ACC112 (cell line): ENCODE data around the gene UGT1A6.
"Not testable (repeated sequence)": the region's sequence is repeated elsewhere in the genome, so short reads cannot be mapped to it uniquely, and the experiment has no call there.

Experiments
- H2AFZ ChIP-seq: fragments of 200-600 bp; sonication (generic); one replicate; pipeline ENCODE4 v1.6.0; 2017; ENCODE audit warnings: antibody characterized with exemption, low read length; ENCODE audit not compliant: unreplicated experiment
- H3K27ac ChIP-seq: fragments of 200-600 bp; sonication (generic); 2 replicates; pipeline ENCODE4 v1.5.1; 2014; ENCODE audit warnings: low read depth, mild to moderate bottlenecking, antibody characterized with exemption, low read length, moderate library complexity
- H3K27me3 ChIP-seq: fragments of 200-600 bp; sonication (generic); 2 replicates; pipeline ENCODE4 v1.6.1; 2014; ENCODE audit warnings: mild to moderate bottlenecking, antibody characterized with exemption, low read length, moderate library complexity, mixed read lengths; ENCODE audit not compliant: insufficient read depth
- H3K36me3 ChIP-seq: fragments of 200-600 bp; sonication (generic); 2 replicates; pipeline ENCODE4 v1.6.1; 2016; ENCODE audit warnings: mild to moderate bottlenecking, antibody characterized with exemption, low read length, moderate library complexity, mixed read lengths; ENCODE audit not compliant: insufficient read depth
- H3K4me1 ChIP-seq: fragments of 200-600 bp; sonication (generic); one replicate; pipeline ENCODE4 v1.6.1; 2016; ENCODE audit warnings: low read length, mixed read lengths; ENCODE audit not compliant: insufficient read depth, unreplicated experiment, control insufficient read depth
- H3K4me3 ChIP-seq: fragments of 200-600 bp; sonication (generic); 2 replicates; pipeline ENCODE4 v1.5.1; 2014; ENCODE audit warnings: mild to moderate bottlenecking, low read depth, low read length
- H3K79me2 ChIP-seq: fragments of 200-600 bp; sonication (generic); one replicate; pipeline ENCODE4 v1.6.0; 2016; ENCODE audit warnings: low read length; ENCODE audit not compliant: control insufficient read depth, unreplicated experiment, insufficient read depth

The UGT1A6 gene

GRCh38 chr2:233750689-233751088 lies 58.0 kb downstream of the UGT1A6 start:
- H2AFZ ChIP-seq, H3K27ac ChIP-seq, H3K79me2 ChIP-seq, H3K4me3 ChIP-seq, H3K4me1 ChIP-seq, H3K36me3 ChIP-seq: not testable (repeated sequence)
- H3K27me3 ChIP-seq, result peaks cover 37% of the 10 kb centered on the region

DNA sequence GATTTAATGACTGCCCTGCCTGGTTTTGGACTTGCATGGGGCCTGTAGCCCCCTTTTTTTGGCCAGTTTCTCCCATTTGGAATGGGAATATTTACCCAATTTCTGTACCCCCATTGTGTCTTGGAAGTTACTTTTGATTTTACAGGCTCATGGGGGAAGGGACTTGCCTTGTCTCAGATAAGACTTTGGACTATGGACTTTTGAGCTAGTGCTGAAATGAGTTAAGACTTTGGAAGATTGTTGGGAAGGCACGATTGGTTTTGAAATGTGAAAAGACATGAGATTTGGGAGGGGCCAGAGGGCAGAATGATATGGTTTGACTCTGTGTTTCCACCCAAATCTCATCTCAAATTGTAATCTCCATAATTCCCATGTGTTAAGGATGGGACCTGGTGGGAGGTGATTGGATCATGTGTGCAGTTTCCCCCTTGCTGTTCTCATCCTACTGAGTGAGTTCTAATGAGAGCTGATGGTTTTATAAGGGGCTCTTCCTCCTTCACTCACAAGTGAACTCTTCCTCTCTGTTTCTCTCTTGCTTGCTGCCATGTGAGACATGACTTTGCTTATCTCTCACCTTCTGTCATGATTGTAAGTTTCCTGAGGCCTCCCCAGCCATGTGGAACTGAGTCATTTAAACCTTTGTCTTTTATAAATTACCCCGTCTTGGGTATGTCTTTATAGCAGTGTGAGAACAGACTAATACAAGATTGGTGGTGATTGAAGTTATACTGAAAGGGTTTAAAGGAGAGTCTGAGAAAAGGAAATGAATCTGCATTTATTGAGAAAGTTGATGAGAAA lies 58.7 kb downstream of the UGT1A6 start:
- H3K36me3 ChIP-seq, H3K27ac ChIP-seq: not testable (repeated sequence)
- H3K27me3 ChIP-seq, result peaks cover 30% of the 10 kb centered on the region

DNA sequence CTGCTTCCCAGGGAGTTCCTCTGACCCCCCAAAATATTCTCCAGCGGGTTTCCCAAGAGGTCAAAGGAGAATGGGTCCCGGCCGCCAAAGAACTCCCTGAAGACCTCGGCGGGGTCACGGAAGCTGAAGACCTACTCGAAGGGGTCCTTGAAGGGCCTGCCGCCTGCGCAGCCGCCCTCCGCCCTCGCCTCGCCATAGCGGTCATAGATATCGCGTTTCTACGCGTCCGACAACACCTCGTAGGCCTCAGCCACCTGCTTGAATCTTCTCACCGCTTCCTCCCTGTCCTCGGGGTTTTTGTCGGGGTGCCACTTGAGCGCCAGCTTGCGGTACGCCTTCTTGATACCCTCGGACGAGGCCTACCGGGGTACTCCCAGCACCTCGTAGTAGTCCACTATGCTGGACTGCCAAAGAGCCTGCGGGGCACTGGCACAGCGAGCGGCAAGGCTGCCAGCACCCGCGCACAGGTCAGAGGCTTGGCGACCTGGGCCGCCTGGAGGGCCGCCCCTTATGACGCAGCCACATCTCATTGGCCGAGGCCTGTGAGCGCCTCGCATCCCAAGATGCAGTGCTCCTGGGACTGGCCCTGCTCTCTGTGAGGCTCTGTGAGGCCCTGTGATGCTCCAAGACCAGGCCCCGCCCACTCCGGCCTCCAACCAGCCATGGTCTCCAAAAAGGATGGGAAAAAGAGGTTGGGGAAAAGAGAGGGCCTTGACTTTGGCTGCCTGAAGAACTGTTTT lies 62.4 kb downstream of the UGT1A6 start:
- H3K79me2 ChIP-seq, result no peaks in the 10 kb centered on the region
- H2AFZ ChIP-seq, result no peak overlapping the region
- H3K36me3 ChIP-seq, result no peaks in the 10 kb centered on the region
- no peaks in the 10 kb centered on the region for H3K4me1 ChIP-seq
- no peak overlapping the region for H3K4me3 ChIP-seq
- no peak overlapping the region for H3K27ac ChIP-seq
- H3K27me3 ChIP-seq, result peaks cover 8% of the 10 kb centered on the region; the same call in 1 of the 2 replicates

More for the DNA sequence above, 58.7 kb downstream of the UGT1A6 start:
- H3K79me2 ChIP-seq, H3K4me3 ChIP-seq, H3K4me1 ChIP-seq, H2AFZ ChIP-seq: not testable (repeated sequence)

GRCh38 chr2:233756429-233757081 lies 63.9 kb downstream of the UGT1A6 start:
- no peaks in the 10 kb centered on the region for H3K36me3 ChIP-seq
- no peak overlapping the region for H2AFZ ChIP-seq
- peaks cover 8% of the 10 kb centered on the region; the same call in 1 of the 2 replicates for H3K27me3 ChIP-seq
- H3K79me2 ChIP-seq, result no peaks in the 10 kb centered on the region
- H3K4me3 ChIP-seq, result no peak overlapping the region
- no peak overlapping the region for H3K27ac ChIP-seq
- H3K4me1 ChIP-seq, result no peaks in the 10 kb centered on the region

GRCh38 chr2:233758141-233758540 lies 65.5 kb downstream of the UGT1A6 start:
- no peak overlapping the region for H3K4me3 ChIP-seq
- H3K4me1 ChIP-seq, result no peaks in the 10 kb centered on the region
- peaks cover 8% of the 10 kb centered on the region; the same call in 1 of the 2 replicates for H3K27me3 ChIP-seq
- no peaks in the 10 kb centered on the region for H3K79me2 ChIP-seq
- no peak overlapping the region for H2AFZ ChIP-seq
- no peaks in the 10 kb centered on the region for H3K36me3 ChIP-seq
- H3K27ac ChIP-seq, result no peak overlapping the region

DNA sequence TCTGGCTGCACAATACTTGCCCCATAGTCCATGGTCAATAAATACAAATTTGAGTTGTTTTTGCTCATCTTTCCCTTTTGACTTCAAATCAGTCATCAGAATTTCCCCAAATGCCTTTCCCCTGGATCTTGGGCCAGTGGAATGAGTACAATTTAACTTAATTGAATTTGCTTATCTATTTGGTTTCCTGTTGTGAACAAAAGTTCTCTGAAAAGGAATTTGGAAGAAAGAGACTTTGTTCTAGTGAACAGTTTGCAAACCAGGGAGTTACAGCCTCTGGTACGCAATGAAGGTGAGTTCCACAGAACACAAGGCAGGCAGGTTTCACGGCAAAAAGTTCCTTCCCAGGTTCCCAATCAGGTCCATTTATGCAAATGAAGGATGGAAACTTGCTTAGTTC lies 66.2 kb downstream of the UGT1A6 start:
- no peak overlapping the region for H3K27ac ChIP-seq
- no peaks in the 10 kb centered on the region for H3K79me2 ChIP-seq
- no peak overlapping the region for H2AFZ ChIP-seq
- H3K4me3 ChIP-seq, result no peak overlapping the region
- H3K36me3 ChIP-seq, result no peaks in the 10 kb centered on the region
- peaks cover 3% of the 10 kb centered on the region for H3K4me1 ChIP-seq
- H3K27me3 ChIP-seq, result peaks cover 2% of the 10 kb centered on the region; the same call in 1 of the 2 replicates

GRCh38 chr2:233760043-233760442 lies 67.4 kb downstream of the UGT1A6 start, which contains the start of gene UGT1A1:
Gene UGT1A1 (plus strand): TSS chr2:233760270. CDS start chr2:233760288, 18 bp downstream.
- H2AFZ ChIP-seq, result no peak within 1 kb of the TSS
- peaks cover 14% of the 10 kb centered on the region for H3K4me1 ChIP-seq
- H3K36me3 ChIP-seq, result no peaks in the 10 kb centered on the region
- H3K27ac ChIP-seq, result no peak within 1 kb of the TSS
- no peaks in the 10 kb centered on the region for H3K79me2 ChIP-seq
- H3K27me3 ChIP-seq, result no peaks in the 10 kb centered on the region
- no peak within 1 kb of the TSS for H3K4me3 ChIP-seq

DNA sequence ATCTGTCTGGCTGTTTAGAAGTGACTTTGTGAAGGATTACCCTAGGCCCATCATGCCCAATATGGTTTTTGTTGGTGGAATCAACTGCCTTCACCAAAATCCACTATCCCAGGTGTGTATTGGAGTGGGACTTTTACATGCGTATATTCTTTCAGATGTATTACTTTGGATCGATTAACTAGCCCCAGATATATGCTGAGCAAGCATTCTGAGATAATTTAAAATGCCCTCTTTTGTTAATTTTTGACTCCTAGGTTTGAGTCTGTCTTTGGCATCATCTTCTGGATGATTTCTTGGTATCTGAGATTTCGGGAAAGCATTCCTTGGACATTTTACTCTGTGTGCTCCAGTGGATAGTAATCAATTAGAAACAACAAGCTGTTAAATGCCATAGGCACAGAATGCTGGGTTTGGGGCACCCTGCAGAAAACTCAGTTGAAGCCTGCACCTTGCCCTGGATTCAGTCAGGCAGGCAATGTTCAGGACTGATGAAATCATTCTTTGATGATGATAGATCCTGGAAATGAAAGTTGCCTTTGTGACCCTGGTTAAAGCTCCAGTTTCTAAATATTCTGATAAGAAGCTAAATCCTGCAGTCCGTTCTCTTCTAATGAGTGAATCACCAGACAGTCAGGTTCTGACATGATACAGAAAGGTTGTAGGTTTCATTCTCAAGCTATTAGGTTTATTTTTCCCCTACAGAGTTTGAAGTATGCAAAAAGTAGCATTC lies 68.5 kb downstream of the UGT1A6 start:
- H2AFZ ChIP-seq, result no peak overlapping the region
- no peak overlapping the region for H3K4me3 ChIP-seq
- no peak overlapping the region for H3K27ac ChIP-seq
- no peaks in the 10 kb centered on the region for H3K79me2 ChIP-seq
- peaks cover 14% of the 10 kb centered on the region for H3K4me1 ChIP-seq
- no peaks in the 10 kb centered on the region for H3K27me3 ChIP-seq
- no peaks in the 10 kb centered on the region for H3K36me3 ChIP-seq

- H2AFZ ChIP-seq, result peak overlapping the region; percentile 91
- H3K27ac ChIP-seq, result peak overlapping the region; percentile 29
Measured at GRCh38 chr2:233764264-233764663, 71.6 kb downstream of the UGT1A6 start.

DNA sequence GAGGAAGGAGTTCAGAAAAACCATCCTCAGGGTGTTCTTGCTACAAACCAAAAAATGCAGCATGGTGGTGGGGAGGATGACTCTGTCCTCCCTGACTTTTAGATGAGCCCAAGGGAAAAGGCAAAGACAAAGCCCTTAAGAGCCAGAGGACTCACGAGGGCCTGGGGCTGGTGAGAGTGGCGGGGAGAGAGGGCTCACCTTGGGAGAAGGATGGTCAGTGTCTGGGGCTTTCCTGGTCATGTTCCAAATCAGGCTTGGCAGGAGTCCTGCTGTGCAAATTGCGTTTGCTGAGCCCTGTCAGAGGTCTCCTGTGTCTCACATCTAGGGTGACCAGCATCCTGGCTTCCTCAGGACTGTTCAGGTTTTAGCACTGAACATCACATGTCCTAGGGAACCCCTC lies 72.1 kb downstream of the UGT1A6 start:
- Histone ChIP-seq H3K79me2 (no peaks in the 10 kb centered on the region), H2AFZ (peak overlapping the region; percentile 91), H3K4me3 (no peak overlapping the region), H3K36me3 (no peaks in the 10 kb centered on the region), H3K27me3 (no peaks in the 10 kb centered on the region), H3K4me1 (peaks cover 14% of the 10 kb centered on the region), H3K27ac (peak overlapping the region; percentile 29)

More at GRCh38 chr2:233764264-233764663, 71.6 kb downstream of the UGT1A6 start:
- H3K79me2 ChIP-seq, result no peaks in the 10 kb centered on the region
- H3K4me1 ChIP-seq, result peaks cover 14% of the 10 kb centered on the region
- H3K4me3 ChIP-seq, result no peak overlapping the region
- H3K27me3 ChIP-seq, result no peaks in the 10 kb centered on the region
- H3K36me3 ChIP-seq, result no peaks in the 10 kb centered on the region
